ENCODE data around the gene TRIM17.

- TF ChIP-seq POLR2AphosphoS5 (IDR thresholded peaks at IDR 0.05; ENCODE audit: low read depth, low read length) (no peak), POLR2A (IDR thresholded peaks at IDR 0.05; ENCODE audit: low read depth, low read length) (no peak), POU2F2 (IDR thresholded peaks at IDR 0.05; ENCODE audit: low read depth, low read length) (no peak), TAF1 (IDR thresholded peaks at IDR 0.05; ENCODE audit: low read depth, low read length) (no peak)
These were observed 2.0 kb downstream of the TRIM17 start for GRCh38 chr1:228414511-228415211.

Measured in GM12891 (cell line).